Neural cell (in vitro differentiated cells): Measurements from ENCODE around the gene CXCR2. TPM values are rescaled to one million over a fixed set of nuclear protein-coding genes. Genes with fewer than 3 reads are reported as not detected.

Source experiments
- H2AFZ ChIP-seq: fragments of 200-600, 300-800 bp; sonication (generic), shearing (Covaris generic); 2 replicates; pipeline ENCODE4 v1.6.0; 2014; ENCODE audit warnings: low read depth, mild to moderate bottlenecking, antibody characterized with exemption, low read length, moderate library complexity
- H3F3A ChIP-seq: fragments of 200-600 bp; shearing (Covaris generic); 2 replicates; pipeline ENCODE4 v1.6.1; 2016; ENCODE audit warnings: mild to moderate bottlenecking, moderate library complexity, mixed read lengths, antibody characterized with exemption, low read length; ENCODE audit not compliant: insufficient read depth, poor library complexity, severe bottlenecking
- H3K27ac ChIP-seq: fragments of 200-600, 300-800 bp; sonication (generic), shearing (Covaris generic); 2 replicates; pipeline ENCODE4 v1.5.1; 2014; ENCODE audit warnings: mild to moderate bottlenecking, low read length, moderate library complexity
- H3K27me3 ChIP-seq: fragments of 300-800, 200-600 bp; sonication (generic), shearing (Covaris generic); 2 replicates; pipeline ENCODE4 v1.6.0; 2014; ENCODE audit warnings: mild to moderate bottlenecking, low read depth, low read length, moderate library complexity; ENCODE audit not compliant: insufficient read depth
- H3K36me3 ChIP-seq: fragments of 300-800, 200-600 bp; sonication (generic), shearing (Covaris generic); 2 replicates; pipeline ENCODE4 v1.5.1; 2014; ENCODE audit warnings: mild to moderate bottlenecking, antibody characterized with exemption, low read length, moderate library complexity; ENCODE audit not compliant: insufficient read depth
- H3K4me2 ChIP-seq: fragments of 300-800, 200-600 bp; sonication (generic), shearing (Covaris generic); 2 replicates; pipeline ENCODE4 v1.6.0; 2014; ENCODE audit warnings: mild to moderate bottlenecking, low read length
- H3K4me3 ChIP-seq: fragments of 300-800, 200-600 bp; sonication (generic), shearing (Covaris generic); 2 replicates; pipeline ENCODE4 v1.5.1; 2014; ENCODE audit warnings: mild to moderate bottlenecking, low read length, moderate library complexity
- H3K79me2 ChIP-seq: fragments of 200-600 bp; shearing (Covaris generic); replicated peaks from 2 replicates; pipeline ENCODE4 v1.6.0; 2014; ENCODE audit warnings: mild to moderate bottlenecking, low read length, moderate library complexity; ENCODE audit not compliant: insufficient read depth
- H3K9ac ChIP-seq: fragments of 300-800, 200-600 bp; sonication (generic), shearing (Covaris generic); 2 replicates; pipeline ENCODE4 v1.6.1; 2016; ENCODE audit warnings: mild to moderate bottlenecking, low read length, mixed read lengths
- H3K9me2 ChIP-seq: fragments of 200-600 bp; shearing (Covaris generic); 2 replicates; pipeline ENCODE4 v1.6.1; 2016; ENCODE audit warnings: mild to moderate bottlenecking, low read length, mixed read lengths; ENCODE audit not compliant: insufficient read depth
- H3K9me3 ChIP-seq: fragments of 200-600, 300-800 bp; sonication (generic), shearing (Covaris generic); 2 replicates; pipeline ENCODE4 v1.6.1; 2016; ENCODE audit warnings: mild to moderate bottlenecking, mixed run types, low read length, moderate library complexity, mixed read lengths
- H4K20me1 ChIP-seq: fragments of 200-600 bp; shearing (Covaris generic); 2 replicates; pipeline ENCODE4 v1.6.1; 2016; ENCODE audit warnings: mild to moderate bottlenecking, mixed run types; ENCODE audit not compliant: insufficient read depth
- CTCF ChIP-seq: fragments of 450-650 bp; IDR thresholded peaks from 2 replicates; pipeline ENCODE4 v1.5.1; 2014; ENCODE audit warnings: antibody characterized with exemption, mild to moderate bottlenecking, moderate library complexity; ENCODE audit not compliant: poor library complexity, severe bottlenecking
- EP300 ChIP-seq: fragments of 450-650 bp; conservative IDR thresholded peaks from 2 replicates; pipeline ENCODE4 v1.6.1; 2014; ENCODE audit warnings: antibody characterized with exemption, mild to moderate bottlenecking, moderate library complexity; ENCODE audit not compliant: poor library complexity, severe bottlenecking
- EZH2 ChIP-seq: fragments of 200-600, 300-800 bp; shearing (Covaris generic), sonication (generic); IDR thresholded peaks from 2 replicates; pipeline ENCODE4 v1.6.1; 2014; ENCODE audit warnings: antibody characterized with exemption, low read length, borderline replicate concordance, mild to moderate bottlenecking; ENCODE audit not compliant: insufficient read depth, poor library complexity, severe bottlenecking
- MXI1 ChIP-seq: fragments of 450-650 bp; conservative IDR thresholded peaks from 2 replicates; pipeline ENCODE4 v1.6.1; 2014; ENCODE audit warnings: antibody characterized with exemption, mild to moderate bottlenecking; ENCODE audit not compliant: poor library complexity, severe bottlenecking
- POLR2AphosphoS5 ChIP-seq: IDR thresholded peaks from 2 replicates; pipeline ENCODE4 v1.6.1; 2012
- RAD21 ChIP-seq: fragments of 450-650 bp; conservative IDR thresholded peaks from 2 replicates; pipeline ENCODE4 v1.6.1; 2014; ENCODE audit warnings: antibody characterized with exemption, mild to moderate bottlenecking, moderate library complexity
- REST ChIP-seq: IDR thresholded peaks from 2 replicates; pipeline ENCODE4 v1.6.1; 2012; ENCODE audit warnings: borderline replicate concordance
- SMC3 ChIP-seq: fragments of 450-650 bp; conservative IDR thresholded peaks from 2 replicates; pipeline ENCODE4 v1.6.1; 2014; ENCODE audit warnings: antibody characterized with exemption, mild to moderate bottlenecking, moderate library complexity; ENCODE audit not compliant: poor library complexity
- TAF1 ChIP-seq: IDR thresholded peaks from 2 replicates; pipeline ENCODE4 v1.6.1; 2012; ENCODE audit warnings: low read depth
- polyA plus RNA-seq: library from polyadenylated mRNA; depleted of rRNA; stranded (reverse); fragments of >200 nt; gene quantifications from 2 replicates; pipeline ENCODE4 v1.2.3, GENCODE V29; 2014

CXCR2 gene
- polyA plus RNA-seq, 1 donor from 2014 or later = not detected

GRCh38 chr2:218146056-218146455, 20.2 kb downstream of the CXCR2 start:
- no peak for TF ChIP-seq POLR2AphosphoS5
- no peak for TF ChIP-seq TAF1
- TF ChIP-seq RAD21 = no peak
- no peak for TF ChIP-seq MXI1
- TF ChIP-seq SMC3 = no peak
- no peak for TF ChIP-seq EZH2
- no peak for TF ChIP-seq EP300
- no peak for TF ChIP-seq REST
- TF ChIP-seq CTCF = no peak
- no peak overlapping the region for H3K9ac ChIP-seq
- no peaks in the 10 kb centered on the region for H4K20me1 ChIP-seq
- no peaks in the 10 kb centered on the region for H3K9me3 ChIP-seq
- no peaks in the 10 kb centered on the region for H3K79me2 ChIP-seq
- no peaks in the 10 kb centered on the region for H3K27me3 ChIP-seq
- no peak overlapping the region for H3K27ac ChIP-seq
- no peak overlapping the region for H3K4me2 ChIP-seq
- H2AFZ ChIP-seq = no peak overlapping the region
- H3K36me3 ChIP-seq = no peaks in the 10 kb centered on the region
- no peaks in the 10 kb centered on the region for H3F3A ChIP-seq
- no peak overlapping the region for H3K4me3 ChIP-seq
- H3K9me2 ChIP-seq = no peaks in the 10 kb centered on the region

GRCh38 chr2:218149098-218149497, 23.3 kb downstream of the CXCR2 start:
- no peak overlapping the region for H3K4me2 ChIP-seq
- no peaks in the 10 kb centered on the region for H3K27me3 ChIP-seq
- no peaks in the 10 kb centered on the region for H3F3A ChIP-seq
- no peaks in the 10 kb centered on the region for H4K20me1 ChIP-seq
- no peak overlapping the region for H3K4me3 ChIP-seq
- H3K9ac ChIP-seq = no peak overlapping the region
- H3K9me3 ChIP-seq = no peaks in the 10 kb centered on the region
- no peak overlapping the region for H2AFZ ChIP-seq
- H3K9me2 ChIP-seq = no peaks in the 10 kb centered on the region
- no peak overlapping the region for H3K27ac ChIP-seq
- no peaks in the 10 kb centered on the region for H3K79me2 ChIP-seq
- TF ChIP-seq SMC3 = no peak
- TF ChIP-seq CTCF = no peak
- TF ChIP-seq MXI1 = no peak
- TF ChIP-seq POLR2AphosphoS5 = no peak
- no peak for TF ChIP-seq TAF1
- TF ChIP-seq REST = no peak
- no peak for TF ChIP-seq EZH2
- TF ChIP-seq EP300 = no peak
- TF ChIP-seq RAD21 = no peak
- no peaks in the 10 kb centered on the region for H3K36me3 ChIP-seq
